GM19372 (cell line): Measurements from ENCODE around the gene EEF1A2.

Experiments used
- ATAC-seq: cut with Tn5 transposase; IDR thresholded peaks from one replicate; pipeline ENCODE4 v1.9.1; 2021; ENCODE audit warnings: mild to moderate bottlenecking, low read depth, moderate library complexity; ENCODE audit not compliant: unreplicated experiment

EEF1A2 gene

GRCh38 chr20:63440366-63440955 lies 58.4 kb downstream of the EEF1A2 start:
- ATAC-seq = no peak

- ATAC-seq = no peak
These were observed 59.0 kb downstream of the EEF1A2 start for GRCh38 chr20:63439866-63440265.

- no peak for ATAC-seq
These were observed 60.8 kb downstream of the EEF1A2 start for GRCh38 chr20:63438121-63438520.
